CD4-positive, alpha-beta memory T cell (primary cell): Measurements from ENCODE around the gene DOCK4. TPM values are rescaled to one million over a fixed set of nuclear protein-coding genes. Genes with fewer than 3 reads are reported as not detected.

Source experiments
- CTCF ChIA-PET: fragments of 350-600 bp; sonication (Branson Sonifier 250); formaldehyde crosslinking; loops from one replicate; lab custom pipeline; 2021; ENCODE audit warnings: inconsistent platforms; ENCODE audit not compliant: partially characterized antibody; lab: Charles Lee
- POLR2A ChIA-PET: fragments of 350-600 bp; sonication (Branson Sonifier 250); formaldehyde crosslinking; loops from one replicate; lab custom pipeline; 2021; ENCODE audit not compliant: partially characterized antibody; lab: Charles Lee
- DNase-seq, 5 donors: peaks; one replicate each; pipeline versions ENCODE4 v3.0.0 to v3.0.0-alpha.2; 2020 to 2022; ENCODE audit warnings: mixed read lengths in 1 of 5
- H3K27ac ChIP-seq: one replicate; pipeline ENCODE4 v1.7.0; 2013; ENCODE audit warnings: low read depth, low read length
- H3K27me3 ChIP-seq: 2 replicates; pipeline ENCODE4 v1.7.0; 2013; ENCODE audit warnings: mild to moderate bottlenecking, low read length, moderate library complexity; ENCODE audit not compliant: insufficient read depth
- H3K36me3 ChIP-seq: 2 replicates; pipeline ENCODE4 v1.7.0; 2013; ENCODE audit warnings: mild to moderate bottlenecking, low read length, moderate library complexity; ENCODE audit not compliant: insufficient read depth
- H3K4me1 ChIP-seq: 2 replicates; pipeline ENCODE4 v1.7.0; 2013; ENCODE audit warnings: mild to moderate bottlenecking, low read length, moderate library complexity; ENCODE audit not compliant: insufficient read depth
- H3K4me3 ChIP-seq, 2 donors: one replicate each; pipeline ENCODE4 v1.7.0; 2013; ENCODE audit warnings: low read length in 2 of 2, mild to moderate bottlenecking in 1 of 2
- H3K9me3 ChIP-seq, 2 donors: one replicate each; pipeline ENCODE4 v1.7.0; 2013; ENCODE audit warnings: low read length in 2 of 2, control low read depth in 1 of 2; ENCODE audit not compliant: control insufficient read depth in 1 of 2
- H3K27ac Mint-ChIP-seq, 7 donors: one replicate each; pipeline ENCODE4 v1.8.0; 2020 to 2021; ENCODE audit warnings: mixed read lengths in 7 of 7, mild to moderate bottlenecking in 6 of 7, inconsistent platforms in 3 of 7, moderate library complexity in 3 of 7
- H3K27me3 Mint-ChIP-seq, 2 donors: one replicate each; pipeline ENCODE4 v1.8.0; 2020 to 2021; ENCODE audit warnings: mixed read lengths in 2 of 2
- H3K36me3 Mint-ChIP-seq, 2 donors: one replicate each; pipeline ENCODE4 v1.8.0; 2020 to 2021; ENCODE audit warnings: mixed read lengths in 2 of 2, inconsistent platforms in 1 of 2, mild to moderate bottlenecking in 1 of 2
- H3K4me1 Mint-ChIP-seq, 4 donors: one replicate each; pipeline ENCODE4 v1.8.0; 2020 to 2021; ENCODE audit warnings: mixed read lengths in 4 of 4, mild to moderate bottlenecking in 1 of 4
- H3K4me3 Mint-ChIP-seq, 8 donors: one replicate each; pipeline ENCODE4 v1.8.0; 2020 to 2021; ENCODE audit warnings: mixed read lengths in 8 of 8, mild to moderate bottlenecking in 7 of 8, moderate library complexity in 6 of 8, inconsistent platforms in 3 of 8
- H3K9me3 Mint-ChIP-seq, 8 donors: one replicate each; pipeline ENCODE4 v1.8.0; 2020 to 2021; ENCODE audit warnings: mixed read lengths in 8 of 8, mild to moderate bottlenecking in 5 of 8, inconsistent platforms in 3 of 8, moderate library complexity in 1 of 8
- intact Hi-C: fragments of 100-400 bp; cut with micrococcal nuclease; formaldehyde crosslinking; loops from one replicate; pipeline ENCODE4 v1.15.1; 2023
- polyA plus RNA-seq, 2 donors: library from polyadenylated mRNA; unstranded; fragments of 300-500 nt; fragmentation: Illumina TruSeq; gene quantifications; one replicate each; pipeline ENCODE4 v1.2.3, GENCODE V29; 2021
- total RNA-seq, 2 experiments: library from RNA; stranded (reverse); gene quantifications; one replicate each; pipeline ENCODE4 v1.2.3, GENCODE V29; 2021

DOCK4 gene
- total and polyA plus RNA-seq, 4 experiments from 2014 or later = 0.47 to 1.5 (median 1.2) TPM; not detected in 1

DNA sequence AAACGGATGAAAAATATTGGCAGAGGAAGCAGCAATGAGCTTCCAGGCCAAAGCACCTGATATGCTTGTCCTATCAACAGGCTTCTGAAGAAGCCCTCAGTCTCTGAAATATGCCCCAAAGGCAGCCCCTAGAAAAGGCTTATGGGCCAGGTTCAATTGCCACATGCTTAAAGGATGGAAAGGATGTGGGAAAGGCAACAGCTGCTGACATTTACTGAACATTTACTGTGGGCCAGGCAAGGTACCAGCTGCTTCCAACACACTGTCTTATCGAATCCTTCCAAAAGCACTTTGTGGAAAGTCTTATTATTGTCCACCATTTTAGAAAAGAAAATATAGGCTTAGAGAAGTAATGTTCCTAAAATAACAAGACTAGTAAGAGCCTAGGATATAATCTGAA, 56.5 kb downstream of the DOCK4 start:
- Mint-ChIP-seq H3K27me3 (peaks cover 17 to 20% of the 10 kb centered on the region in 2 donors), H3K36me3 (no peaks in the 10 kb centered on the region), H3K4me1 (no peaks in the 10 kb centered on the region), H3K27ac (no peak overlapping the region), H3K4me3 (no peak overlapping the region), H3K9me3 (no peaks in the 10 kb centered on the region)
- no peak for DNase-seq
- Histone ChIP-seq H3K9me3 (no peaks in the 10 kb centered on the region), H3K4me3 (no peak overlapping the region), H3K4me1 (no peaks in the 10 kb centered on the region), H3K36me3 (no peaks in the 10 kb centered on the region), H3K27me3 (no peaks in the 10 kb centered on the region), H3K27ac (no peak overlapping the region)
- POLR2A ChIA-PET = no interaction called here
- CTCF ChIA-PET = interaction anchor here (1.0 kb wide), 1 partner anchor 13 kb away, joined by 3 read pairs; no protein-coding TSS in a partner anchor
- intact Hi-C loops = no loop called here

GRCh38 chr7:112147793-112148361, 58.3 kb downstream of the DOCK4 start:
- no peak overlapping the region for H3K4me3 ChIP-seq
- DNase-seq = no peak
- H3K4me3 Mint-ChIP-seq = no peak overlapping the region
- H3K4me1 ChIP-seq = no peaks in the 10 kb centered on the region
- no peaks in the 10 kb centered on the region for H3K36me3 ChIP-seq
- H3K36me3 Mint-ChIP-seq = no peaks in the 10 kb centered on the region
- no peaks in the 10 kb centered on the region for H3K27me3 ChIP-seq
- ChIA-PET CTCF (no interaction called here), POLR2A (no interaction called here)
- no peaks in the 10 kb centered on the region for H3K9me3 ChIP-seq
- H3K4me1 Mint-ChIP-seq = no peaks in the 10 kb centered on the region
- H3K27me3 Mint-ChIP-seq = peaks cover 13 to 26% of the 10 kb centered on the region in 2 donors
- H3K27ac ChIP-seq = no peak overlapping the region
- H3K27ac Mint-ChIP-seq = no peak overlapping the region
- H3K9me3 Mint-ChIP-seq = no peaks in the 10 kb centered on the region
- intact Hi-C loops = no loop called here

DNA sequence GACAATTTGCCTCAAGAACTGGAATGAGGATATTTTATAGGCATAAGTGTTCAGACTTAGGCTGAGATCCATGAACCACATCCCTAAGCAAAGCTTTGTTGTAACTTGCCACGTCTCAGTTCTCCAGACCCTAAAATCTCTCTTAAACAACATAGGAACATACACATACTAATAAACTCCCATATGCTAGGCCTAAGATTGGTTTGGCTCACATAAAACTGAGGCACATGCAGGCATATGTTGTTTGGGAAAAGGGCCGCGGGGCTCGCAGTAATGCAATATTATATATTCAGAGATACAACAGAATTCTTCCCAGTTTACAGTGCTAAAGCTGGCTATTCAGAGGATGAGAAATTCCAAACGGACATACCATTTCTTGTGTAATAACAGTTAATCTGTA, 61.0 kb downstream of the DOCK4 start:
- Histone ChIP-seq H3K9me3 (no peaks in the 10 kb centered on the region), H3K36me3 (no peaks in the 10 kb centered on the region), H3K27me3 (no peaks in the 10 kb centered on the region), H3K27ac (no peak overlapping the region), H3K4me3 (no peak overlapping the region), H3K4me1 (no peaks in the 10 kb centered on the region)
- no peak for DNase-seq
- no peak overlapping the region for H3K27ac Mint-ChIP-seq
- POLR2A ChIA-PET = no interaction called here
- no peaks in the 10 kb centered on the region for H3K9me3 Mint-ChIP-seq
- H3K27me3 Mint-ChIP-seq = peaks cover 13 to 19% of the 10 kb centered on the region in 2 donors
- CTCF ChIA-PET = no interaction called here
- H3K4me1 Mint-ChIP-seq = no peaks in the 10 kb centered on the region
- intact Hi-C loops = no loop called here
- no peaks in the 10 kb centered on the region for H3K36me3 Mint-ChIP-seq
- H3K4me3 Mint-ChIP-seq = no peak overlapping the region

- H3K27me3 Mint-ChIP-seq = peaks cover 14 to 16% of the 10 kb centered on the region in 2 donors
- no peak overlapping the region for H3K27ac ChIP-seq
Observed at GRCh38 chr7:112144284-112145059, 61.7 kb downstream of the DOCK4 start.

GRCh38 chr7:112143582-112143981, 62.6 kb downstream of the DOCK4 start:
- Histone ChIP-seq H3K36me3 (no peaks in the 10 kb centered on the region), H3K27me3 (no peaks in the 10 kb centered on the region), H3K4me3 (no peak overlapping the region), H3K9me3 (no peaks in the 10 kb centered on the region), H3K27ac (no peak overlapping the region), H3K4me1 (no peaks in the 10 kb centered on the region)
- ChIA-PET POLR2A (no interaction called here), CTCF (no interaction called here)
- Mint-ChIP-seq H3K9me3 (no peaks in the 10 kb centered on the region), H3K27me3 (peaks cover 11 to 13% of the 10 kb centered on the region in 2 donors), H3K4me1 (no peaks in the 10 kb centered on the region), H3K36me3 (no peaks in the 10 kb centered on the region), H3K4me3 (no peak overlapping the region), H3K27ac (no peak overlapping the region)
- DNase-seq = no peak
- intact Hi-C loops = no loop called here

More at GRCh38 chr7:112144284-112145059, 61.7 kb downstream of the DOCK4 start:
- no peak for DNase-seq
- no peaks in the 10 kb centered on the region for H3K27me3 ChIP-seq
- ChIA-PET CTCF (interaction anchor here (1.1 kb wide), 1 partner anchor 13 kb away, joined by 3 read pairs; no protein-coding TSS in a partner anchor), POLR2A (no interaction called here)
- H3K4me1 Mint-ChIP-seq = no peaks in the 10 kb centered on the region
- no peaks in the 10 kb centered on the region for H3K36me3 ChIP-seq
- H3K4me3 Mint-ChIP-seq = no peak overlapping the region
- intact Hi-C loops = no loop called here
- H3K9me3 Mint-ChIP-seq = no peaks in the 10 kb centered on the region
- no peaks in the 10 kb centered on the region for H3K4me1 ChIP-seq
- no peak overlapping the region for H3K27ac Mint-ChIP-seq
- no peaks in the 10 kb centered on the region for H3K36me3 Mint-ChIP-seq
- no peak overlapping the region for H3K4me3 ChIP-seq
- H3K9me3 ChIP-seq = no peaks in the 10 kb centered on the region

- no peaks in the 10 kb centered on the region for H3K9me3 Mint-ChIP-seq
- no peak overlapping the region for H3K27ac ChIP-seq
- no peaks in the 10 kb centered on the region for H3K36me3 Mint-ChIP-seq
- no peak overlapping the region for H3K27ac Mint-ChIP-seq
- no peak for DNase-seq
- no peaks in the 10 kb centered on the region for H3K36me3 ChIP-seq
- POLR2A ChIA-PET = no interaction called here
- H3K4me3 Mint-ChIP-seq = no peak overlapping the region
- no peaks in the 10 kb centered on the region for H3K27me3 ChIP-seq
- H3K4me1 ChIP-seq = no peaks in the 10 kb centered on the region
- H3K9me3 ChIP-seq = no peaks in the 10 kb centered on the region
- no peaks in the 10 kb centered on the region for H3K4me1 Mint-ChIP-seq
- CTCF ChIA-PET = no interaction called here
- H3K4me3 ChIP-seq = no peak overlapping the region
- intact Hi-C loops = no loop called here
- H3K27me3 Mint-ChIP-seq = peaks cover 11 to 13% of the 10 kb centered on the region in 2 donors
Observed at GRCh38 chr7:112143136-112143535, 63.1 kb downstream of the DOCK4 start.

DNA sequence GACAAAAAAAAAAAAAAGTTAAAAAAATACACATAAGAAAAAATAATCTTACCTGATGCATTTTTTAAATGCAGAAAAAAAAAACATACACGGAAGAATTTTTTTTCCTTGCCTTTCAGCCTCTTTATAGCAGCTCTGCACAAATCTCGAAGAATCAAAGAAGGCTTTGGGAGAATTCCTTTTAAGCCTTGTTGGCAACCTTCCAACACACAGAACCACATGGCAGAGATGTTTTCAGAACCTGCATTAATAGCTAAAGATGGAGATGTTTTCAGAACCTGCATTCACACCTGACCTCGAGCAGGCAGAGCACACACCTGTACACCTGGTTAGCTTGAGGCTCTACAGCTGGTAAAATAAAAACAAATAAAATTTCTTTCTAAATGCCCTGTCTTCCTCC, 65.6 kb downstream of the DOCK4 start:
- Histone ChIP-seq H3K27ac (no peak overlapping the region), H3K36me3 (no peaks in the 10 kb centered on the region), H3K4me1 (no peaks in the 10 kb centered on the region), H3K4me3 (no peak overlapping the region), H3K27me3 (no peaks in the 10 kb centered on the region), H3K9me3 (no peaks in the 10 kb centered on the region)
- H3K4me3 Mint-ChIP-seq = no peak overlapping the region
- peaks cover 4 to 8% of the 10 kb centered on the region in 2 donors for H3K27me3 Mint-ChIP-seq
- no peaks in the 10 kb centered on the region for H3K9me3 Mint-ChIP-seq
- H3K4me1 Mint-ChIP-seq = no peaks in the 10 kb centered on the region
- POLR2A ChIA-PET = no interaction called here
- intact Hi-C loops = no loop called here
- no peak for DNase-seq
- H3K27ac Mint-ChIP-seq = no peak overlapping the region
- H3K36me3 Mint-ChIP-seq = no peaks in the 10 kb centered on the region
- CTCF ChIA-PET = interaction anchor here (1.1 kb wide), 1 partner anchor 406 kb away, joined by 3 read pairs; no protein-coding TSS in a partner anchor
